ENCODE measurements around the gene PTPRT.

The PTPRT gene

DNA sequence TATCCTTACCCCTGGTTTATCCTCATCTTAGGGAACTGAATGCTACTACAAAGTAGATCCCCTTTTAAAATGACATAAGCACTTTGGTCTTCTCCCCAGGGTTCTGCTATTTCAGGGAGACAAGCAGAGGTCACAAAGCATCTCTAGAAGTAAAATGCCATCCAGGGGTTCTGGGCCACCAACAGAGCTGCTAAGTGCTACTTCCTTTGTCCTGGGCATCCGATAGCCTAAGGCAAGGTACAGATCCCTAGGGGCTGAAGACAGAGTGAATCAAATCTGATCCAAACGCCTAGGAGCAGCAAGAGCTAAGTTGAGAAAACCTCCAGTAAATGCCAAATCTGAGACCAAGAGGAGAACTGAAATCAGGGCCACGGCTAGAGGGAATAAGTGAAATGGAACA is 161.2 kb downstream of the PTPRT start:
- no peak for DNase-seq (ENCODE audit: low read depth in 1 of 2, low spot score in 1 of 2)

GRCh38 chr20:43023836-43024235 is 165.9 kb downstream of the PTPRT start:
- DNase-seq (ENCODE audit: low read depth in 1 of 2, low spot score in 1 of 2), result no peak

- DNase-seq (ENCODE audit: low read depth in 1 of 2, low spot score in 1 of 2), result no peak
Observed at GRCh38 chr20:43022568-43022967, 167.1 kb downstream of the PTPRT start.

DNA sequence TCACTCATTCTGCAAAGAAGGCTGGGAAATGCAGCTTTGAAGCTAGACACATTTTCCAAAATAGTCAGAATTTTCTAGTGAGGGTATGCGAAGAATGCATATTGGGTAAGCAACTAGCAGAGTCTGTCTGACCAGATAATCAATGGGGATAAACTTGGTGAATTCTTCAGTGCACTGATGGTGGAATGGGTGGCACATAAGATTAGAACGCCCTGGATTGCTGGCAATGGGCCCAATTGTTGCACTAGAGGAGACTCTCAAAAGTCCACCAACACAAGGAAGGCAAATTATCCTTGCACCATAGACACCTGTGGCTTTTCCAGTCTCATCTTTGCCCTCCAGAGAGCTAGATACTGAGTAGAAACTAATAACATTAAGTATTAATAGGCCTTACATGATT is 167.6 kb downstream of the PTPRT start:
- DNase-seq (ENCODE audit: low read depth in 1 of 2, low spot score in 1 of 2), result no peak

DNA sequence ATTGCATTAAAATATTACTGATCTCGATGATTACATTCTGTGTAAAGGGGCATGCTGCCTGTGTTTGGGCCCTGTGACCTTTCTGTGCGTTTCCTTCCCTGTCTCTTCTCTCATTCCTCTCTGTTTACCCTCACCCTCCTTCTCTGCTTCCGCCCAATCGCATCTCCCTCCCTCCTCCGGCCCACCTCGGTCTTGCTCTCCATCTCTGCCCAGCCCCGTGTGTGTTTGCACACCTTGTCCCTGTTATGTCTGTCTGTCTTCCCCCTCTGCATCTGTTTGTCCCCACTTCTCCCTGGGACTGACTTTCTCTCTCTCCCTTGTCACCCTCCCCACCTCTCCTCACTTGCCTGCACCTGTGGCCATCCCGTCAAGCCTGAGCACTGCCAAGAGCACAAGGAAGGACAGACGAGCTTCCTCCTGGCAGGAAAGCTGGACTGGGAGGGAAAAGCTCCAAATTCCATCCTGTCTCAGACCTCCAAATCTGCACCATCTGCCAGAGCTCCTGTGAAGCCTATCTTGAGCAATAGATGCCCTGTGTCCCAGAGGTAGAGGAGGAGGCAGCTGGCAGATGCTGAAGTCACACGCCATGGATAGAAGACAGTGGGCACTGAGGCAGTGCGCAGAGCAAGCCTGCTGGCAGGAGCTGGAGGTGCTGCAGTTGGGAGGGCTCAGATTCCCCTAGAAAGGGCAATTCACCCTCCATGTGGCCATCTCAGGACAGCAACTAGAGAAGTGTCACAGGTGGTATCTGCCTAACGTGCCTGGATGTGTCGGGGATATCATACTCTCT is 172.3 kb downstream of the PTPRT start:
- no peak for DNase-seq (ENCODE audit: low read depth in 1 of 2, low spot score in 1 of 2)

DNA sequence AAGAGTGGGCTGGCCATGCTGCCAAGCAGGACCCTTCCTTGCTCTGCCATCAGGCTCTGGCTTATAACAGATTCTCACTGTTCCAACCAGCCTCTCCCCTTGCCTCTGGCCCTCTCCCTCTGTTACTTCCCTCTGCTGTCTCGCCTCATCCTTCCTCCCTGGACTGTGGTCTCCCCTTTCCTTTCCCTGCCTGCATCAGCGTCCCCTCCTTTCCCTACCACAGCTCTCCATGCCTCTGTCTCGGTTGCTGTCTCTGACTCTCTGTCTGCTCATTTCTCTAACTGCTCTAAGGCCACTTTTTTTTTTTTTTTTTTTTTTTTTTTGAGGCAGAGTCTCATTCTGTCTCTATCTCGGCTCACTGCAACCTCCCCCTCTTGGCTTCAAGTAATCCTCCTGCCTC is 173.4 kb downstream of the PTPRT start:
- DNase-seq (ENCODE audit: low read depth in 1 of 2, low spot score in 1 of 2), result no peak

DNA sequence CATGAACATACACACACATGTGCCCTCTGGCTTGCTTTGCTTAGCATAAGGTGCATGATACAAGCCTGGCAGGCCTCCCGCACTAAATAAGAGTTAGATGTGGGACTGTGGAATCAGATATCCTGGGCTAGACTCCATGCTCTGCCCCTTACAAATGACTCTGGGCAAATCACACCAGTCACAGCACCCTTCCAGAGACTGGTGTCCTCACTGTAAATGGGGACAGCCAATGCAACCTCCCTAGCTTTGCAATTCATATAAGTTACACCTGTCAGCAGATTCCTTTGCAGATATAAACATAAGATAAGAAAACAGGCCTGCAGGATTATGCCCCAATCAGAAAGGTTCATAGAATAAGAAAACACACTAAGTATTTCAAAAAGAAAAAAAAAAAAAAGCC is 174.1 kb downstream of the PTPRT start:
- no peak for DNase-seq (ENCODE audit: low read depth in 1 of 2, low spot score in 1 of 2)

- DNase-seq (ENCODE audit: low read depth in 1 of 2, low spot score in 1 of 2), result no peak
Observed at GRCh38 chr20:43014206-43014605, 175.5 kb downstream of the PTPRT start.

GRCh38 chr20:43011491-43011890 is 178.2 kb downstream of the PTPRT start:
- no peak for DNase-seq (ENCODE audit: low read depth in 1 of 2, low spot score in 1 of 2)

- DNase-seq (ENCODE audit: low read depth in 1 of 2, low spot score in 1 of 2), result no peak
Observed at GRCh38 chr20:43009532-43009931, 180.2 kb downstream of the PTPRT start.

DNA sequence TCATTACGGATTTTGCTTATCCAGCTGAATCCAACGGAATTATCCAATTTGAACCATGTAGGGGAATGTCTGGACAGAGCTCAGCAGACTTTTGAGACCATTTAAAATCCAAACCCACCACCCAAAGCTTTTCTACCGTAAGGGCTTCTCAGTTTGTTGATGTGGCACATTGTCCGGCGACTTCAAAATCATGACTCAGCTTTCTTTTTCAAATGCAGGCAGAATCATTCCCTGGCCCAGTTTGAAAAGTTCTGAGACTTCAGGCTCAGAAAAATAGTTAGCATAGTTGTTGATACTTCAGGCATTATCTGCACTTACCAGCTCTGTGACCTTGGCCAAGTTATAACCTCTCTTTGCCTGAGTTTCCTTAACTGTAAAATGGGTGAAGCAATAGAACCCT is 182.2 kb downstream of the PTPRT start:
- no peak for DNase-seq (ENCODE audit: low read depth in 1 of 2, low spot score in 1 of 2)

DNA sequence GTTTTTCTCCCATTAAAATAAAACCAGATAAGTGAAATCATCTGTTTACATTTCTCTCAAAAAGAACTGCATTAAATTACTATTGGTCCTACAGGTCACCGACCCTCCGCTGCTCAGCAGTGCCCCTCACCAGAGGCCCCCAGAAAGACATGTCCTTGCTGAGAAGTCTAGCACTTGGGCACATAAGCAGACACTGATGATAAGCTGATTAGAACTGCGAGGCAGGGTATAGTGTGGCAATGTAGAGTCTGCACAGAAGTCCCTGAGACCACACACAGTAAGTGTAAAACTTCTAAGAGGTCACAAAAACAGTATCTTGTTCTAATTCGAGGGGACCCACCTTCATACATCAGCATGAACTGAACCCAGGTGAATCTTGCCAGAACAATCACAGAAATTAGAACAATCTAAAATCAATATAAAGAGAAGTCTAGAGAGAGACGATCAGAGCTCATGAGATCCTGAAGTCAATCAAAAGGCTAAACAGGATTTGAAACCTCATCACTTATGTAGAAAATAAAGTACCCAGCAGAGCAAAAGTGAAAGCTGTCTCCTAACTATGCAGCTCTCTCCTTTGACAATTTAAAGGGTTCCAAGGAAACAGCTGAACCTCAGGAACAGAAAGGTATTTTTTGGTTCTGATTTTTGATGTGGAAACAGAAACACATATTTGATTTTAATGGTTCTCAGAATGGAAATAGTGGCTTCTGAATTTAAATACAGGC is 182.9 kb downstream of the PTPRT start:
- DNase-seq (ENCODE audit: low read depth in 1 of 2, low spot score in 1 of 2), result no peak

GRCh38 chr20:43003318-43003944 is 186.3 kb downstream of the PTPRT start:
- no peak for DNase-seq (ENCODE audit: low read depth in 1 of 2, low spot score in 1 of 2)

GRCh38 chr20:42996141-42996540 is 193.6 kb downstream of the PTPRT start:
- DNase-seq (ENCODE audit: low read depth in 1 of 2, low spot score in 1 of 2), result no peak

- DNase-seq (ENCODE audit: low read depth in 1 of 2, low spot score in 1 of 2), result no peak
Observed at GRCh38 chr20:42988319-42988718, 201.4 kb downstream of the PTPRT start.

- no peak for DNase-seq (ENCODE audit: low read depth in 1 of 2, low spot score in 1 of 2)
Observed at GRCh38 chr20:42987376-42988114, 202.2 kb downstream of the PTPRT start.

DNA sequence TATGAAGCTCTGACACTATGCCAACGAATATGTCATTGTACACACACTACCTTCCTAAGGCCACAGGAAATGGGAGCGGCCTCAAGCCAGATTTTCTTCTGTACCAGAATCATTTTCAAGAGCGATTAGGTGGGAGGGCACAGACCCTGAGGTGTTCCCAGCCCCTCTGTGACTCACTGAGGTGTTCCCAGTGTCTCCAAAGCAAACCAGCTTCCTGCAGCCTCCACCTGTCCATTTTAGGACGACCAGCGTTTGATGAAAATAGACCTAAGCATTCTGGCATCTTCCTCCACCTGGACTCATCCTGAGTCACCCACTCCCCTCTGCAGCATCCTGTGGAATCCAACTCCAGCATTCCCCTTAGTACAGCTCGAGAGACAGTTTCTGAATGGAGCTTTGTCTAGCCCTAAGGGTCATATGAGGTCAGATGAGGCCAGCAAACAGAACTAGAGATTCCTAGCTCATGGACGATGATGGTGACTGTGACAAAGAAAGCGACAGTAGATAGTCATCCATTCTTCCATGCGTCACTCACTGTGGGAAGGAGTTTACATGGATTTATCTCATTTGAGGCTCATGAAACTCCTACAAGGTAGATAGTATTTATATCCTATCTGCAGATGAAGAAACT is 203.4 kb downstream of the PTPRT start:
- DNase-seq (ENCODE audit: low read depth in 1 of 2, low spot score in 1 of 2), result no peak

- DNase-seq (ENCODE audit: low read depth in 1 of 2, low spot score in 1 of 2), result no peak
Observed at GRCh38 chr20:42985628-42986027, 204.1 kb downstream of the PTPRT start.

DNA sequence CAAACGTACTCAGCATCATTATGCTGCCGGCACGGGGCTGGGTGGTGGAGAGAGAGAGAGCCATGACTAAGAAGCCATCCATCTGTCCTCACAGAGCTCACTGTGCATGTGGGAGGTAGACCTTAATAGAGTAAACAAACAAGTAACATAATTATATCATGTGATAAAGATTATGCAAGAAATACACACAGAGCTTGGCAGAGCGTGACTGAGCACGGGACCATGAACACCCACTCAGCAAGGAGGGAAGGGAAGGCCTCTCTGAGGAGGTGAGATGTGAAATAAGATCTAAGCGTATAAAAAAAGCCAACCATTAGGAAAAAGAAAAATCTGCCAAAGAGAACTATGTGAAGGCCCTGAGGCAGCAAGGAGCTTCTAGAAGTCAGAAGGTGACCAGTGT is 207.5 kb downstream of the PTPRT start:
- no peak for DNase-seq (ENCODE audit: low read depth in 1 of 2, low spot score in 1 of 2)

DNA sequence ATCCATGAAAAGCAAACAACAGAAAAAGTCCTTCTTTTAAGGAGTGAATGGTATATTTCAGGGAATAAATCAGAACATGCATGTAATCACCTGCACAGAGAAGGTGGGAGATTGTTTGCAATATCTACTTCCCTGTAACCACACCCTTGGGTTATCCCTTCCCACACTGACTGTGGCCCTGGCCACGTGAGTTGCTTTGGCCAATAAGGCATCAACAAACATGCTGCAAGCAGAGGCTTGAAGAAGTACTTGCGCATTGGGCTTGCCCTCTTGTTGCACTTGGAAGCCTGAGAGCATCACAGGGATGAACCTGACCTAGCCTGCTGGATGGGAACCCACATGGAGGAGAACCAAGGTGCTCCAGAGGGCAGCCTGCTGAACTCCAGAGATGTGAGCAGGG is 208.5 kb downstream of the PTPRT start:
- DNase-seq (ENCODE audit: low read depth in 1 of 2, low spot score in 1 of 2), result no peak

DNA sequence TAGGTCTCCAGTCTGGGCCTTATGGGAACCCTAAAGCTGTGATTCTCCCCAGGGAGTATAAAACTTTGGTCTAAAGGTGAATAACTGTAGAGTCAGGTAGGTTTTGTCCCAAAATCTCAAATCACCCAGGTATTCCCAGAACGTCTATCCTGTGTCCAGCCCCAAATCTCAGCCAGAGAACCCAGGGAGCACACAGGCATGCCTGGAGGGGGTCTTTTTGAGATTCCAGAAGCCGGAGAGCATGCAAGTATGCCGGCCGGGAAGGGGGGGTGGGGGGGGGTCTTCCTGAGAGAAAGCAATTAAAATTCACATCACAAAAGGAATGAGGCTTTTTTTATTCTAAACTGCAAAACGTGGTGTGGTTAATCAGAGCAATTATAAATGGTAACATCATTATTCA is 210.0 kb downstream of the PTPRT start:
- no peak for DNase-seq (ENCODE audit: low read depth in 1 of 2, low spot score in 1 of 2)
